Stimulated activated naive CD4-positive, alpha-beta T cell (primary cell): ENCODE measurements around the gene CCDC60.
A peak's percentile ranks its signal among the peaks of the same experiment; 100 is the strongest.

Experiments used
- DNase-seq, 6 experiments: peaks; one replicate each; lab custom pipeline; 2025; lab: John Stamatoyannopoulos, UW

The CCDC60 gene

GRCh38 chr12:119540476-119540875 lies 205.9 kb downstream of the CCDC60 start:
- DNase-seq = no peak

GRCh38 chr12:119544765-119545625 lies 210.5 kb downstream of the CCDC60 start:
- DNase-seq = peak; percentile 9 to 57 (median 17)

- DNase-seq = no peak
These were observed 211.8 kb downstream of the CCDC60 start for GRCh38 chr12:119546340-119546739.

- DNase-seq = no peak
These were observed 212.5 kb downstream of the CCDC60 start for GRCh38 chr12:119547001-119547400.

- no peak for DNase-seq
These were observed 222.3 kb downstream of the CCDC60 start for GRCh38 chr12:119556854-119557253.

GRCh38 chr12:119565404-119565803 lies 230.9 kb downstream of the CCDC60 start:
- DNase-seq = no peak

- no peak for DNase-seq
These were observed 236.2 kb downstream of the CCDC60 start for GRCh38 chr12:119570771-119571170.

GRCh38 chr12:119573086-119573485 lies 238.6 kb downstream of the CCDC60 start:
- DNase-seq = no peak

GRCh38 chr12:119574255-119574654 lies 239.7 kb downstream of the CCDC60 start:
- DNase-seq = no peak

GRCh38 chr12:119576118-119576810 lies 241.7 kb downstream of the CCDC60 start:
- DNase-seq = no peak

GRCh38 chr12:119576915-119577314 lies 242.4 kb downstream of the CCDC60 start:
- no peak for DNase-seq

GRCh38 chr12:119578112-119578511 lies 243.6 kb downstream of the CCDC60 start:
- no peak for DNase-seq

- DNase-seq = no peak
These were observed 254.6 kb downstream of the CCDC60 start for GRCh38 chr12:119589097-119589496.

- no peak for DNase-seq
These were observed 255.1 kb downstream of the CCDC60 start for GRCh38 chr12:119589634-119590033.
